ENCODE results near the gene PTPRO. TPM values are rescaled to one million over a fixed set of nuclear protein-coding genes. Genes with fewer than 3 reads are reported as not detected.

Gene PTPRO
- polyA plus RNA-seq, 3 donors from 2014 or later, result 0.22 TPM; not detected in 2

- Mint-ChIP-seq H3K27ac (no peak overlapping the region), H3K4me1 (no peaks in the 10 kb centered on the region), H3K36me3 (no peaks in the 10 kb centered on the region), H3K27me3 (ENCODE audit: low read depth in 3 of 3) (peaks cover 0 to 2% (median 2%) of the 10 kb centered on the region in 3 donors), H3K4me3 (no peak overlapping the region), H3K9me3 (peaks cover 0 to 25% (median 7%) of the 10 kb centered on the region in 6 donors)
- DNase-seq, result no peak
Observed at GRCh38 chr12:15439459-15439858, 117.2 kb downstream of the PTPRO start.

GRCh38 chr12:15443050-15443449 is 120.7 kb downstream of the PTPRO start:
- Mint-ChIP-seq H3K27ac (no peak overlapping the region), H3K4me3 (no peak overlapping the region), H3K36me3 (no peaks in the 10 kb centered on the region), H3K4me1 (no peaks in the 10 kb centered on the region), H3K27me3 (ENCODE audit: low read depth in 3 of 3) (peaks cover 0 to 2% (median 0%) of the 10 kb centered on the region in 3 donors), H3K9me3 (peaks cover 0 to 15% (median 5%) of the 10 kb centered on the region in 6 donors)
- DNase-seq, result no peak

GRCh38 chr12:15443611-15444010 is 121.3 kb downstream of the PTPRO start:
- peaks cover 0 to 15% (median 5%) of the 10 kb centered on the region in 6 donors for H3K9me3 Mint-ChIP-seq
- H3K4me3 Mint-ChIP-seq, result no peak overlapping the region
- no peak overlapping the region for H3K27ac Mint-ChIP-seq
- no peaks in the 10 kb centered on the region for H3K36me3 Mint-ChIP-seq
- H3K27me3 Mint-ChIP-seq (ENCODE audit: low read depth in 3 of 3), result peaks cover 0 to 2% (median 0%) of the 10 kb centered on the region in 3 donors
- no peaks in the 10 kb centered on the region for H3K4me1 Mint-ChIP-seq
- no peak for DNase-seq

DNA sequence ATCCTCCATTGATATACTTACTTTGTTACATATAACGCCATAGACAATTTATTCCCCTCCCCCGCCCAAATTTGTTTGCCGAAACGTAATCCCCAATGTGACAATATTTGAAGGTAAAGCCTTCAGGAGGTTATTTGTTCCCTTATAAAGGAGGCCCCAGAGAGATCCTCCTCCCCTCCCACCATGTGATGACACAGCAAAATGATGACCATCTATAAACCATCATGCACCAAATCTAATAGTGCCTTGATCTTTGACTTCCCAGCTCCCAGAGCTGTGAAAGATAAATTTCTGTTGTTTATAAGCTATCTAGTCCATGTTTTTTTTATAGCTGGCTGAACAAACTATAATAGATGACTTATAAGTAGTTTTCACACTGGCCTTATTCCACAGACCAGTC is 122.2 kb downstream of the PTPRO start:
- Mint-ChIP-seq H3K4me1 (no peaks in the 10 kb centered on the region), H3K4me3 (no peak overlapping the region), H3K27ac (no peak overlapping the region), H3K36me3 (no peaks in the 10 kb centered on the region), H3K27me3 (ENCODE audit: low read depth in 3 of 3) (peaks cover 0 to 2% (median 0%) of the 10 kb centered on the region in 3 donors), H3K9me3 (peaks cover 0 to 15% (median 1%) of the 10 kb centered on the region in 6 donors)
- no peak for DNase-seq

- Mint-ChIP-seq H3K27ac (no peak overlapping the region), H3K27me3 (ENCODE audit: low read depth in 3 of 3) (no peaks in the 10 kb centered on the region), H3K4me3 (no peak overlapping the region), H3K9me3 (peaks cover 0 to 4% (median under 1%) of the 10 kb centered on the region in 6 donors), H3K36me3 (no peaks in the 10 kb centered on the region), H3K4me1 (no peaks in the 10 kb centered on the region)
- no peak for DNase-seq
Observed at GRCh38 chr12:15446807-15447206, 124.5 kb downstream of the PTPRO start.

DNA sequence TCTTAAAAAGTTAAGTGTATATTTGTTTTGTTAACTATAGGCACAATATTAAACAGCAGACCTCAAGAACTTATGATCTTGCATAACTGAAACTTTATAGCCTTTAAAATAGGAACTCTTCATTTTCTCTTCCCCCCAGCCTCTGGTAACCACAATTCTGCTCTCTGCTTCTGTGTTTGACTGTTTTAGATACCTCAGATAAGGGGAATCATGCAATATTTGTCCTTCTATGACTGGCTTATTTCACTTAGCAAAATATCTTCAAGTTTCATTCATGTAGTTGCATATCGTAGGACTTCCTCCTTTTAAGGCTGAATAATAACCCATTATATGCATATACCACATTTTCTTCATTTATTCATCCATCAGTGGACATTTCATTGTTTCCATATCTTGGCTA is 131.3 kb downstream of the PTPRO start:
- DNase-seq, result no peak
- Mint-ChIP-seq H3K27ac (no peak overlapping the region), H3K36me3 (no peaks in the 10 kb centered on the region)

DNA sequence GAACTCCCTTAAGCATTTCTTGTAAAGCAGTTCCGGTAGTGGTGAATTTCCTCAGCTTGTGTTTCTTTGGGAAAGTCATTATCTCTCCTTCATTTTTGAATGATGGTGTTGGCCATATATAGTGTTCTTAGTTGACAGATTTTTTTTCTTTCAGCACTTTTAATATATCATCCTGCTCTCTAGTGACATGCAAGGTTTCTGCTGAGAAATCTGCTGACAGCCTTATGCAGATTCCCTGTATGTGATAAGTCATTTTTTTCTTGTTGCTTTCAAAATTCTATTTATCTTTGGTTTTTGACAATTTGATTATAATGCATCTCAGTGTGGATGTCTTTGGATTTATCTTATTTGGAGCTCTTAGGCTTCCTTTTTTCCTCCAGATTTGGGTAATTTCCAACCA is 135.7 kb downstream of the PTPRO start:
- H3K27me3 Mint-ChIP-seq (ENCODE audit: low read depth in 3 of 3), result no peaks in the 10 kb centered on the region
- peaks cover 6 to 26% (median 15%) of the 10 kb centered on the region in 6 donors for H3K9me3 Mint-ChIP-seq
- H3K4me3 Mint-ChIP-seq, result no peak overlapping the region
- no peak overlapping the region for H3K27ac Mint-ChIP-seq
- H3K4me1 Mint-ChIP-seq, result no peaks in the 10 kb centered on the region
- H3K36me3 Mint-ChIP-seq, result no peaks in the 10 kb centered on the region
- DNase-seq, result no peak

More for the DNA sequence above, 131.3 kb downstream of the PTPRO start:
- Mint-ChIP-seq H3K4me1 (no peaks in the 10 kb centered on the region), H3K4me3 (no peak overlapping the region), H3K9me3 (peaks cover 4 to 11% (median 9%) of the 10 kb centered on the region in 6 donors), H3K27me3 (ENCODE audit: low read depth in 3 of 3) (no peaks in the 10 kb centered on the region)

GRCh38 chr12:15468911-15469310 is 146.6 kb downstream of the PTPRO start:
- no peaks in the 10 kb centered on the region for H3K36me3 Mint-ChIP-seq
- DNase-seq, result no peak
- peaks cover 0 to 9% (median 1%) of the 10 kb centered on the region in 3 donors for H3K27me3 Mint-ChIP-seq (ENCODE audit: low read depth in 3 of 3)
- H3K4me3 Mint-ChIP-seq, result no peak overlapping the region
- H3K27ac Mint-ChIP-seq, result no peak overlapping the region
- H3K9me3 Mint-ChIP-seq, result peaks cover 0 to 2% (median 0%) of the 10 kb centered on the region in 6 donors
- no peaks in the 10 kb centered on the region for H3K4me1 Mint-ChIP-seq

GRCh38 chr12:15469356-15469755 is 147.0 kb downstream of the PTPRO start:
- no peaks in the 10 kb centered on the region for H3K36me3 Mint-ChIP-seq
- H3K27ac Mint-ChIP-seq, result no peak overlapping the region
- H3K9me3 Mint-ChIP-seq, result peaks cover 0 to 2% (median 0%) of the 10 kb centered on the region in 6 donors
- no peak for DNase-seq
- H3K4me3 Mint-ChIP-seq, result no peak overlapping the region
- H3K4me1 Mint-ChIP-seq, result no peaks in the 10 kb centered on the region
- H3K27me3 Mint-ChIP-seq (ENCODE audit: low read depth in 3 of 3), result peaks cover 0 to 9% (median 1%) of the 10 kb centered on the region in 3 donors

GRCh38 chr12:15472036-15472435 is 149.7 kb downstream of the PTPRO start:
- H3K36me3 Mint-ChIP-seq, result no peaks in the 10 kb centered on the region
- no peak overlapping the region for H3K4me3 Mint-ChIP-seq
- peaks cover 0 to 4% (median 0%) of the 10 kb centered on the region in 6 donors for H3K9me3 Mint-ChIP-seq
- H3K27ac Mint-ChIP-seq, result no peak overlapping the region
- no peaks in the 10 kb centered on the region for H3K4me1 Mint-ChIP-seq
- DNase-seq, result no peak
- peaks cover 0 to 9% (median 1%) of the 10 kb centered on the region in 3 donors for H3K27me3 Mint-ChIP-seq (ENCODE audit: low read depth in 3 of 3)

- no peak overlapping the region for H3K27ac Mint-ChIP-seq
- no peak for DNase-seq
- H3K4me3 Mint-ChIP-seq, result no peak overlapping the region
- no peaks in the 10 kb centered on the region for H3K27me3 Mint-ChIP-seq (ENCODE audit: low read depth in 3 of 3)
- no peaks in the 10 kb centered on the region for H3K4me1 Mint-ChIP-seq
- H3K9me3 Mint-ChIP-seq, result peaks cover 0 to 3% (median 0%) of the 10 kb centered on the region in 6 donors
- no peaks in the 10 kb centered on the region for H3K36me3 Mint-ChIP-seq
Observed at GRCh38 chr12:15474766-15475165, 152.5 kb downstream of the PTPRO start.

GRCh38 chr12:15477761-15478160 is 155.5 kb downstream of the PTPRO start:
- no peak overlapping the region for H3K4me3 Mint-ChIP-seq
- no peaks in the 10 kb centered on the region for H3K27me3 Mint-ChIP-seq (ENCODE audit: low read depth in 3 of 3)
- H3K27ac Mint-ChIP-seq, result no peak overlapping the region
- H3K36me3 Mint-ChIP-seq, result no peaks in the 10 kb centered on the region
- no peak for DNase-seq
- no peaks in the 10 kb centered on the region for H3K4me1 Mint-ChIP-seq
- peaks cover 0 to 3% (median 0%) of the 10 kb centered on the region in 6 donors for H3K9me3 Mint-ChIP-seq

GRCh38 chr12:15481846-15482245 is 159.5 kb downstream of the PTPRO start:
- Mint-ChIP-seq H3K4me3 (no peak overlapping the region), H3K4me1 (no peaks in the 10 kb centered on the region)

DNA sequence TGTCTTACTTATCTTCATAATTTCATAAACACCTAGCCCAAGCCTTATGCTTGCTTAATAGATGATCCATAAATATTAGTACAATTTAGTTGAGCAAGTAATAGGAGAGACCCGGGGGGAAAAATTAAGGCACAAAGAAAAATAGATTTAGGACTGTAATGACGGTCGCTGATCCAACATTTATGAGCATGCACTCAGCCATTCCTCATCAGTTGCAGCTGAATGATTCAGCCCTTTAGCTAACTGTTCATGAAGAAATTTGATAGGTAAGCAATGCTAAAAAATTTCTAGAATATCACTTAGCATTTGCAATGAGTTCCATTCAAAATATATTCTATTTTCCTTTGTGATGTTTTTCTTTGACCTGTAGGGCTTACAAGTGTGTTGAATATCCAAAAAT is 163.2 kb downstream of the PTPRO start:
- no peaks in the 10 kb centered on the region for H3K9me3 Mint-ChIP-seq
- no peak overlapping the region for H3K4me3 Mint-ChIP-seq
- no peaks in the 10 kb centered on the region for H3K4me1 Mint-ChIP-seq
- no peak overlapping the region for H3K27ac Mint-ChIP-seq
- peaks cover 2 to 5% (median 5%) of the 10 kb centered on the region in 3 donors for H3K27me3 Mint-ChIP-seq (ENCODE audit: low read depth in 3 of 3)
- DNase-seq, result no peak
- H3K36me3 Mint-ChIP-seq, result no peaks in the 10 kb centered on the region

More at GRCh38 chr12:15481846-15482245, 159.5 kb downstream of the PTPRO start:
- DNase-seq, result no peak
- H3K9me3 Mint-ChIP-seq, result peaks cover 0 to 1% (median 0%) of the 10 kb centered on the region in 6 donors
- peaks cover 0 to 2% (median 0%) of the 10 kb centered on the region in 3 donors for H3K27me3 Mint-ChIP-seq (ENCODE audit: low read depth in 3 of 3)
- H3K27ac Mint-ChIP-seq, result no peak overlapping the region
- no peaks in the 10 kb centered on the region for H3K36me3 Mint-ChIP-seq

DNA sequence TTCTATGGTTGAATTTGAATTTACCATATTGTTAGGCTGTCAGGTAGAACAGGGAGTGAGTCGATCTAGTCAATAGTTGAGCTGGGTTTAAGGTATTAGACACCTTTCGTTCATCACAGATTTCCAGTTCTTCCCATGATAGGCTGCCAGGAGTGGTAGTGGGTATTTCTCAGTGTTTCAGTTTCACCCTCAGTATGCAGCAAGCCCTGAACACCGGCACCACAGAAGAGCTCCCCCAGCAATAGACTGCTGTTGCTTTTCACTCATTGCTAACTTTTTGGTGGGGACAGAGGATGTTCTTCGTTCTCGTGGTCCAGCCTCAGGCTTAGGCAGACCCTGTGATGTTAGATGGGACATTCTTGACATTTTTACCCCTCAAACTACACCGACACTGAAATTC is 164.6 kb downstream of the PTPRO start:
- Mint-ChIP-seq H3K4me3 (no peak overlapping the region), H3K36me3 (no peaks in the 10 kb centered on the region), H3K4me1 (no peaks in the 10 kb centered on the region), H3K9me3 (peaks cover 0 to 3% (median 0%) of the 10 kb centered on the region in 6 donors), H3K27ac (no peak overlapping the region), H3K27me3 (ENCODE audit: low read depth in 3 of 3) (peaks cover 2 to 7% (median 5%) of the 10 kb centered on the region in 3 donors)
- DNase-seq, result no peak
